SHP77 (cell line): ENCODE measurements around the gene OPA1.

Source experiments
- DNase-seq, 2 experiments: peaks; one replicate each; lab custom pipeline; 2025; lab: John Stamatoyannopoulos, UW

Gene OPA1

GRCh38 chr3:193592841-193593667 lies at the start of gene OPA1:
Gene OPA1 (plus strand): TSS chr3:193593208. CDS start chr3:193593378, 170 bp downstream.
- DNase-seq = peak; percentile 92 to 94

GRCh38 chr3:193544289-193544688 lies 48.7 kb upstream of the OPA1 start:
- no peak for DNase-seq

- DNase-seq = no peak
These were observed 47.7 kb upstream of the OPA1 start for GRCh38 chr3:193545304-193545703.

- DNase-seq = no peak
These were observed 46.9 kb upstream of the OPA1 start for GRCh38 chr3:193546129-193546528.

- DNase-seq = no peak
These were observed 44.6 kb upstream of the OPA1 start for GRCh38 chr3:193548406-193548805.

GRCh38 chr3:193552923-193553322 lies 40.1 kb upstream of the OPA1 start:
- DNase-seq = no peak

- DNase-seq = no peak
These were observed 39.4 kb upstream of the OPA1 start for GRCh38 chr3:193553586-193553985.

GRCh38 chr3:193554811-193555210 lies 38.2 kb upstream of the OPA1 start, which contains the start of gene ATP13A4:
Gene ATP13A4 (minus strand): TSS chr3:193554895. CDS start chr3:193554799, 96 bp downstream.
- no peak for DNase-seq

- no peak for DNase-seq
These were observed 36.2 kb upstream of the OPA1 start for GRCh38 chr3:193556841-193557240.

- DNase-seq = no peak
These were observed 33.9 kb upstream of the OPA1 start for GRCh38 chr3:193559100-193559499.

GRCh38 chr3:193560091-193560490 lies 32.9 kb upstream of the OPA1 start:
- no peak for DNase-seq

GRCh38 chr3:193560870-193561269 lies 32.1 kb upstream of the OPA1 start:
- DNase-seq = no peak

GRCh38 chr3:193563426-193563825 lies 29.6 kb upstream of the OPA1 start:
- DNase-seq = no peak

- no peak for DNase-seq
These were observed 29.0 kb upstream of the OPA1 start for GRCh38 chr3:193564012-193564411.

GRCh38 chr3:193569119-193569518 lies 23.9 kb upstream of the OPA1 start:
- no peak for DNase-seq

- peak; percentile 18 to 38 for DNase-seq
These were observed 20.5 kb upstream of the OPA1 start for GRCh38 chr3:193572426-193572908.

GRCh38 chr3:193573403-193574191 lies 19.4 kb upstream of the OPA1 start:
- no peak for DNase-seq

GRCh38 chr3:193574488-193575070 lies 18.4 kb upstream of the OPA1 start:
- DNase-seq = no peak

GRCh38 chr3:193585530-193585929 lies 7.5 kb upstream of the OPA1 start:
- no peak for DNase-seq

GRCh38 chr3:193586526-193586925 lies 6.5 kb upstream of the OPA1 start:
- DNase-seq = no peak

- no peak for DNase-seq
These were observed 3.9 kb upstream of the OPA1 start for GRCh38 chr3:193589129-193589528.

- DNase-seq = no peak
These were observed 3.4 kb upstream of the OPA1 start for GRCh38 chr3:193589616-193590015.
